Peyer's patch (tissue), 4 donors: ENCODE measurements around the gene RBBP6. TPM values are rescaled to one million over a fixed set of nuclear protein-coding genes. Genes with fewer than 3 reads are reported as not detected.
"Not testable (repeated sequence)": the region's sequence is repeated elsewhere in the genome, so short reads cannot be mapped to it uniquely, and the experiment has no call there.

Source experiments
- DNase-seq, 3 donors: peaks; one replicate each; pipeline ENCODE4 v3.0.0-alpha.2; 2017 to 2019
- H3K27ac ChIP-seq, 4 donors: fragments of 200-600 bp; sonication (generic); one replicate each; pipeline ENCODE4 v1.5.1; 2016 to 2019
- H3K27me3 ChIP-seq, 2 donors: fragments of 200-600 bp; sonication (generic); one replicate each; pipeline ENCODE4 v1.5.1; 2019
- H3K36me3 ChIP-seq, 3 donors: fragments of 200-600 bp; sonication (generic); one replicate each; pipeline ENCODE4 v1.5.1; 2016 to 2019
- H3K4me1 ChIP-seq, 4 donors: fragments of 200-600 bp; sonication (generic); one replicate each; pipeline ENCODE4 v1.5.1; 2016 to 2019
- H3K4me3 ChIP-seq, 4 donors: fragments of 200-600 bp; sonication (generic); 1 replicate in 3 of 4; 2 replicates in 1 of 4; pipeline ENCODE4 v1.5.1; 2016 to 2019; ENCODE audit warnings: mild to moderate bottlenecking in 1 of 4
- H3K9me3 ChIP-seq, 4 donors: fragments of 200-600 bp; sonication (generic); one replicate each; pipeline ENCODE4 v1.5.1; 2016 to 2019; ENCODE audit warnings: mild to moderate bottlenecking in 1 of 4
- CTCF ChIP-seq, 6 experiments: fragments of 450-650 bp in 4 of 6; fragments of 200-600 bp in 2 of 6; sonication (generic) in 1 of 6; IDR thresholded peaks; one replicate each; pipeline ENCODE4 v1.5.1; 2017 to 2019; ENCODE audit warnings: antibody characterized with exemption in 6 of 6, mild to moderate bottlenecking in 3 of 6, moderate library complexity in 1 of 6
- POLR2A ChIP-seq, 2 donors: fragments of 450-650 bp; IDR thresholded peaks; one replicate each; pipeline ENCODE4 v1.5.1; 2017; ENCODE audit warnings: antibody characterized with exemption in 2 of 2, mild to moderate bottlenecking in 2 of 2, moderate library complexity in 2 of 2
- total RNA-seq, 4 donors: library from RNA; depleted of rRNA; stranded (reverse); fragments of >200 nt; gene quantifications; one replicate each; pipeline ENCODE4 v1.1.0, GENCODE V29; 2016

Gene RBBP6
- total RNA-seq, 4 donors from 2014 or later: 36.4 to 67.9 (median 54.7) TPM

- Histone ChIP-seq H3K4me3 (peak overlapping the region in 2 of 4 donors; percentile 29 to 31), H3K27ac (no peak overlapping the region), H3K27me3 (no peaks in the 10 kb centered on the region), H3K4me1 (no peaks in the 10 kb centered on the region), H3K36me3 (no peaks in the 10 kb centered on the region), H3K9me3 (no peaks in the 10 kb centered on the region)
- TF ChIP-seq CTCF (IDR thresholded peaks at IDR 0.05): no peak
- TF ChIP-seq POLR2A (IDR thresholded peaks at IDR 0.05): no peak
- DNase-seq: no peak
Measured at GRCh38 chr16:24610416-24610755, 71.0 kb downstream of the RBBP6 start.

GRCh38 chr16:24611310-24611709 is 71.9 kb downstream of the RBBP6 start:
- TF ChIP-seq CTCF (IDR thresholded peaks at IDR 0.05) (no peak), POLR2A (IDR thresholded peaks at IDR 0.05) (no peak)
- no peaks in the 10 kb centered on the region for H3K9me3 ChIP-seq
- no peaks in the 10 kb centered on the region for H3K27me3 ChIP-seq
- H3K27ac ChIP-seq: no peak overlapping the region
- no peaks in the 10 kb centered on the region for H3K4me1 ChIP-seq
- no peak overlapping the region for H3K4me3 ChIP-seq
- no peaks in the 10 kb centered on the region for H3K36me3 ChIP-seq
- no peak for DNase-seq

- no peaks in the 10 kb centered on the region for H3K27me3 ChIP-seq
Measured at GRCh38 chr16:24612656-24613055, 73.3 kb downstream of the RBBP6 start.

GRCh38 chr16:24613267-24613666 is 73.9 kb downstream of the RBBP6 start:
- not testable (repeated sequence) for H3K36me3 ChIP-seq, H3K4me1 ChIP-seq, H3K27ac ChIP-seq, DNase-seq, H3K4me3 ChIP-seq, H3K9me3 ChIP-seq, H3K27me3 ChIP-seq

More at GRCh38 chr16:24612656-24613055, 73.3 kb downstream of the RBBP6 start:
- Histone ChIP-seq H3K36me3 (no peaks in the 10 kb centered on the region), H3K4me1 (no peaks in the 10 kb centered on the region), H3K9me3 (no peaks in the 10 kb centered on the region), H3K4me3 (no peak overlapping the region), H3K27ac (no peak overlapping the region)
- DNase-seq: no peak
- TF ChIP-seq POLR2A (IDR thresholded peaks at IDR 0.05) (no peak), CTCF (IDR thresholded peaks at IDR 0.05) (no peak)

GRCh38 chr16:24617502-24617901 is 78.1 kb downstream of the RBBP6 start:
- Histone ChIP-seq H3K4me1 (no peaks in the 10 kb centered on the region), H3K27me3 (no peaks in the 10 kb centered on the region), H3K36me3 (no peaks in the 10 kb centered on the region), H3K4me3 (no peak overlapping the region), H3K27ac (no peak overlapping the region), H3K9me3 (no peaks in the 10 kb centered on the region)
- TF ChIP-seq POLR2A (IDR thresholded peaks at IDR 0.05): no peak
- TF ChIP-seq CTCF (IDR thresholded peaks at IDR 0.05): no peak
- DNase-seq: no peak

Other genes with a start within 250 kb of the RBBP6 start
- gene TNRC6A, start 190.1 kb downstream of the RBBP6 start, total RNA-seq: 100 to 1,000 TPM in 2 of 4 donors, 10 to 100 TPM in 2; 47.3 to 316 (median 85.5) TPM